ENCODE measurements around the gene LNP1.
"Not testable (repeated sequence)": the region's sequence is repeated elsewhere in the genome, so short reads cannot be mapped to it uniquely, and the experiment has no call there.

The LNP1 gene

DNA sequence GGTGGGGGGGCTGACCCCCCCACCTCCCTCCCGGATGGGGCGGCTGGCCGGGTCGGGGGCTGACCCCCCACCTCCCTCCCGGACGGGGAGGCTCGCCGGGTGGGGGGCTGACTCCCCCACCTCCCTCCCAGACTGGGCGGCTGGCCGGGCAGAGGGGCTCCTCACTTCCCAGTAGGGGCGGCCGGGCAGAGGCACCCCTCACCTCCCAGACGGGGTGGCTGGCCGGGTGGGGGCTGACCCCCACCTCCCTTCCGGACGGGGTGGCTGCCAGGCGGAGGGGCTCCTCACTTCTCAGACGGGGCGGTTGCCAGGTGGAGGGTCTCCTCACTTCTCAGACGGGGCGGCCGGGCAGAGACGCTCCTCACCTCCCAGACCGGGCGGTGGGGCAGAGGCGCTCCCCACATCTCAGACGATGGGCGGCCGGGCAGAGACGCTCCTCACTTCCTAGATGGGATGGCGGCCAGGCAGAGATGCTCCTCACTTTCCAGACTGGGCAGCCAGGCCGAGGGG is 76.6 kb downstream of the LNP1 start:
- not testable (repeated sequence) for DNase-seq (ENCODE audit: low read depth, low spot score)

DNA sequence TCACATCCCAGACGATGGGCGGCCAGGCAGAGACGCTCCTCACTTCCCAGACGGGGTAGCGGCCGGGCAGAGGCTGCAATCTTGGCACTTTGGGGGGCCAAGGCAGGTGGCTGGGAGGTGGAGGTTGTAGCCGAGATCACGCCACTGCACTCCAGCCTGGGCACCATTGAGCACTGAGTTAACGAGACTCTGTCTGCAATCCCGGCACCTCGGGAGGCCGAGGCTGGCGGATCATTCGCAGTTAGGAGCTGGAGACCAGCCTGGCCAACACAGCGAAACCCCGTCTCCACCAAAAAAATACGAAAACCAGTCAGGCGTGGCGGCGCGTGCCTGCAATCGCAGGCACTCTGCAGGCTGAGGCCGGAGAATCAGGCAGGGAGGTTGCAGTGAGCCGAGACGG is 77.2 kb downstream of the LNP1 start:
- not testable (repeated sequence) for DNase-seq (ENCODE audit: low read depth, low spot score)

- no peak for DNase-seq (ENCODE audit: low read depth, low spot score)
Measured at GRCh38 chr3:100480081-100480480, 78.7 kb downstream of the LNP1 start.

GRCh38 chr3:100482176-100482575 is 80.8 kb downstream of the LNP1 start:
- no peak for DNase-seq (ENCODE audit: low read depth, low spot score)

- no peak for DNase-seq (ENCODE audit: low read depth, low spot score)
Measured at GRCh38 chr3:100483529-100483928, 82.2 kb downstream of the LNP1 start.

DNA sequence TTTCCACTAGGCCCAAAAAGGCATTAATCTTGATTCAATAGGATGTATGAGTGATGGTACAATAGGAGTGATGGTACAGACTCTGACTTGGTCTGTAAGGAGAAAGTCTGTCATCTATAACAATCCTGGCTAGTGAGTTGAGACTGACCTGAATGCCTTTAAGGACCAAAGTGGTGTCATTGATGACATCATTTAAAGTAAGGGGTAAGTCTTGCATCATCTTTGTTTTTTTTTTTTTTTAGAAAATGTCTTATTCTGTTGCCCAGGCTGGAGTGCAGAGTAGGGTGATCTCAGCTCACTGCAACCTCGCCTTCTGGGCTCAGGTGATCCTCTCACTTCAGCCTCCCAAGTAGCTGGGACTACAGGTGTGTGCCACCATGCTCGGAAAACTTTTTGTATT is 85.5 kb downstream of the LNP1 start:
- DNase-seq (ENCODE audit: low read depth, low spot score) = no peak

DNA sequence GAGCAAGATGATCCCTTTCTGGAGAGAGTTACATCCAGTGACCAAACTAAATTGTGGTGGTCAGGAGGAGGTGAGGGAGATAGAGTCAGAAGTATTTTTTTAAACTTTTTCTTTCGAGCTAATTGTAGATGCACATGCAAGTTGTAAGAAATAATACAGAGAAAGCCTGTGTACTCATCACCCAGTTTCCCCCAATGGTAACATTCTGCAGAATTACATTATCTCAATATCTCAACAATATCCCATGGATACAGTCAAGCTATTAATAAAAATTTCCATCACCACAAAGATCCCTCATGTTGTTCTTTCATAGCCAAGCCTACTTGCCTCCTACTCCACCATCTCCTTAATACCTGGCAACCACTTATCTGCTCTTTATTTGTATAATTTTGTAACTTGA is 87.8 kb downstream of the LNP1 start:
- DNase-seq (ENCODE audit: low read depth, low spot score) = no peak

DNA sequence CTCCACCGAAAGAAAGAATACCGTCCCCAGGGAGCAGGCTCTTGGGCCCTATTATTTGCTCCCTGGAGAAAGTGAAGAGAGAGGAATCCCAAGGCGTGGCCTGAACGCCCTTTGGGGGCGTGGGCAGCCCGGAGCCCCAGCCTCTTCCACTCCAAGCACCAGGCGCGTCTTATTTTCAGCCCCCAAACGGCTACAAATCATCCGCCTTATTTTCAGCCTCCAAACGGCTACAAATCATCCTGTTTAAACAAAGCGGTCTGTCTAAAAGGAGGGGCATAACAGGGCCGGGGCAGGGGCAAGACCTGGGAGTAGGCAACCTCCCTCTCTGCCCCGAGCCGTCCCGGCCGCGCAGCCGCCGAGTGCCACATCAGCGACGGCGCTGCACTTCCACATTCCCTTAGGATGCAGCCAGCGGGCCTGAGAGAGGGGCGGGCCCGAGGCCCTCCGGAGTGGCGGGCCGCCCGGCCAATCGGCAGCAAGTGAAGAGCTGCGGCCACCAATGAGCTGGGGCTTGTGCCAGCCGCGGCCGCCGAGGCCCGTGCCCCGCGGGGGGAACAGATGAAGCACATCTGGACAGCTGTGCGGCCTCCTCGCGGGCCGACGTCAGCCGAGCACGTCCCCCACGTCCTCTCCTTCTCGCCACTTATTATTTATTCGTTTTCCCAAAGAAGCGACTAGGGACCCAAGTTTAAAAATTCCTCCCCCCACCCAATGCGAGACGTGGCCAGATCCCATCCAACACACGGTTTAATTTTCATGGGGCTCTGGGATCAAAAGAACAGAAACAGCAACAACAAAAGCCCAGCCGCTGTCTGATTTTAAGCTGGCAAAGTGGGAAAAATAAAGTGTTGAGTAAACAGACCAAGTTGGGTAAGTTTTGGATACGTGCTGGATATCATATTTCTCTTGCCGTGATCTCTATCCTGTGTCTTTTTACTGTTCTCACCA is 91.0 kb downstream of the LNP1 start, which contains the start of gene TMEM45A:
Gene TMEM45A, plus strand, starts transcription at position 561 of the 948 bp plus-strand sequence. CDS start 62,593 bp downstream, outside the sequence.
- peak; percentile 8 for DNase-seq (ENCODE audit: low read depth, low spot score)

- DNase-seq (ENCODE audit: low read depth, low spot score) = no peak
Measured at GRCh38 chr3:100496711-100497261, 95.4 kb downstream of the LNP1 start.

DNA sequence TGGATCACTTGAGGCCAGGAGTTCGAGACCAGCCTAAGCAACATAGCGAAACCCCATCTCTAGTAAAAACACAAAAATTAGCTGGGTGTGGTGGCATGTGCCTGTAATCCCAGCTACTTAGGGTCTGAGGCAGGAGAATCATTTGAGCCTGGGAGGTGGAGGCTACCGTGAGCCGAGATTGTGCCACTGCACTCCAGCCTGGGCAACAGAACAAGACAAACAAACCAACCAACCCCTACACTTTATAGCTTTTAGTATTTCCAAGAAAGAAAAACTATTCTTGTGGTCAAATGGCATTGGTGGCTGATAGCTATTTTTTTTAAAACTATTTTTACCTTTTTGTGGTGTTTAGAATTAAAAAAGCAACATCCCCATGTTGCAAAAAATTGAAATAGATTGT is 98.3 kb downstream of the LNP1 start:
- no peak for DNase-seq (ENCODE audit: low read depth, low spot score)

DNA sequence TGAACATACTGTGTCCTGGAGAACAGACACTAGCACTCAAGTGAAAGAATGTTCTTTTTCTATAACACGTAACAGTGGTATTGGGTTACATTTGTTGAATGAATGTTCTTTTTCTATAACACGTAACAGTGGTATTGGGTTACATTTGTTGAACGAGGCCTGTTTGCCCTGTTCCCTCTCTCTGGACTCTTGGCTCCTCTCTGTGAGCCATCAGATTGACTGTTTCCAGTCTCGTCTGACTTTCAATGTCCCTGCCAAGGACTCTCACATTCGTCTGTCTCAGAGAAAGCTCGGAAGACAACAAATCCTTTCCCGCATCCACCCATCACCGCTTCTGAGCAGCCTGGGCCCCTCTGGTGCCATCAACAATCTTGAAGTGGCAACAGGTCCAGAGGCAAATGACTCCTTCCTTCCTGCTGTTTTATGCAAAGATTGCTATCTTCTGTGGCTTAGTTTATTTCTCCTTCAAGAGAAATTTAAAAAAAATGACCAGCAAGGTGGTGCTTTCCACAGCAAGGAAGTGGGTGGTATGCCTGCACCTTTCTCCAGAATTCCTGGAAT is 99.1 kb downstream of the LNP1 start:
- DNase-seq (ENCODE audit: low read depth, low spot score) = no peak

DNA sequence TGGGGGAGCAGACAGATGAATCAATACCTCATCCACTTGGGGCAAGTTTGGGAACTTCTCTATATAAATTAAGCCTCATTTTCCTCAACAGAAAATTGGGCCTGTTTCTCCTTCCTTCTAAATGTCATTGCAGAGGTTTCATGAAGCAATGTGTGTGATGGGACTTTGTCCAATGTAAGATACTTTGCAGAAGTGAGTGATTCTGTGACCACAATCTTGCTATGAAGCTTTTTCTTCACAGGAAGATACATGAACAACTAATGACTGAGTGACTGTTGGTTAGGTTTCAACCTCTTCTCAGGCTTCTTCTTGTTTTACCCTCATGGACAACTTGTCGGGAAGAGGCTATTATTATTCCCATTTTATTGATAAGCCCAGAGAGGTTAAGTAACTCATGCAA is 102.1 kb downstream of the LNP1 start:
- DNase-seq (ENCODE audit: low read depth, low spot score) = no peak

All from activated naive CD8-positive, alpha-beta T cell treated with anti-CD3 and anti-CD28 coated beads, Interleukin-2, amount 50 U/mL, for 16 hours (primary cell).